ENCODE measurements around the gene PLA2G7. TPM values are rescaled to one million over a fixed set of nuclear protein-coding genes. Genes with fewer than 3 reads are reported as not detected.

The PLA2G7 gene
- total and polyA plus RNA-seq, 2 of the 4 experiments (the other 2 are of a cell fraction), result not detected

DNA sequence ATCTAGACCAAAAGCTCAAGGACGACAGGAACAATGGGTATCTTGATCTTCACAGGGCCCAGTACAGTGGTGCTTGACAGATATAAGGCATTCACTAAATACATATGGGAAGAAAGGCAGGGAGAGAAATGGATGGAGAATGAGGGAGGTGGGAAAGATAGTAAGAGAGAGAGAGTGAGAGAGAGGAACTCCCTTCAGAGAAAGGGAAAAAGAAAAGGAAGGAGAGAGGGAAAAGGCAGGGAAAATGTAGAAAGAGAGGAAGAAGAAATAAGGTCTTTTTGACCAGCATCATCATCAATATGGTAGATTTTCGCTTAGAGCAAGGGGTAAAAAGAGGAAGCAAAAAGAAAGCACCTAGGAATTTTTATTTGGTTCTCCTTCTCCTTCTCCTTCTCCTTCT lies 10.8 kb upstream of the PLA2G7 start:
- Histone ChIP-seq H3K14ac (replicated peaks; ENCODE audit: low read depth, low read length) (no peak overlapping the region), H2BK20ac (ENCODE audit: low read depth, low read length) (no peak overlapping the region), H3K18ac (ENCODE audit: low read depth, low read length) (no peak overlapping the region), H3K27ac (ENCODE audit: insufficient read depth, low read length) (no peak overlapping the region), H3K9ac (ENCODE audit: low read depth, low read length) (no peak overlapping the region), H3K36me3 (ENCODE audit: control insufficient read depth, insufficient read depth, low read length) (no peaks in the 10 kb centered on the region), H2BK120ac (ENCODE audit: low read depth, low read length) (no peak overlapping the region), H3K9me3 (ENCODE audit: control insufficient read depth, insufficient read depth, low read length) (no peaks in the 10 kb centered on the region), H3K4me2 (ENCODE audit: low read depth, low read length) (no peak overlapping the region), H4K5ac (ENCODE audit: low read depth, low read length) (no peak overlapping the region), H3K27me3 (ENCODE audit: control insufficient read depth, insufficient read depth, low read length) (no peaks in the 10 kb centered on the region), H3K4ac (ENCODE audit: low read depth, low read length) (no peak overlapping the region), H4K8ac (ENCODE audit: low read depth in 2 of 2, low read length in 2 of 2) (no peak overlapping the region), H2AFZ (replicated peaks; ENCODE audit: low read length, poor library complexity) (no peak overlapping the region), H3K4me3 (ENCODE audit: insufficient read depth, low read depth, low read length) (no peak overlapping the region), H4K20me1 (ENCODE audit: insufficient read depth, low read length) (no peaks in the 10 kb centered on the region), H2AK5ac (ENCODE audit: low read depth, low read length) (no peak overlapping the region), H3K4me1 (ENCODE audit: control insufficient read depth, insufficient read depth, low read length) (no peaks in the 10 kb centered on the region), H4K91ac (ENCODE audit: insufficient read depth, low read depth, low read length) (no peak overlapping the region), H3K9me1 (ENCODE audit: insufficient read depth, low read length) (no peaks in the 10 kb centered on the region), H2AK9ac (replicated peaks; ENCODE audit: low read depth, low read length, poor library complexity) (no peak overlapping the region), H2BK5ac (ENCODE audit: low read depth, low read length, poor library complexity, severe bottlenecking) (no peak overlapping the region), H2BK15ac (ENCODE audit: low read depth, low read length) (no peak overlapping the region), H3K79me1 (ENCODE audit: low read depth in 1 of 2, low read length in 2 of 2) (no peaks in the 10 kb centered on the region), H3K56ac (ENCODE audit: extremely low read depth, insufficient read depth, low read length) (no peak overlapping the region), H3K23ac (ENCODE audit: low read depth, low read length) (no peak overlapping the region)
- CTCF ChIA-PET, result no interaction called here
- no CpG with 5 or more reads among the region's 2 CpGs for WGBS, 2 experiments (ENCODE audit: extremely low coverage in 2 of 2, insufficient read length in 1 of 2)
- dilution Hi-C loops (cut with HindIII; ENCODE audit: low sequenced_read_pairs, unreplicated experiment), result no loop called here
- in situ Hi-C loops (cut with MboI; ENCODE audit: low sequenced_read_pairs), result no loop called here
- intact Hi-C loops (cut with micrococcal nuclease), result no loop called here
- TF ChIP-seq CEBPB (IDR thresholded peaks at IDR 0.05; ENCODE audit: low read depth, low read length) (no peak), MAZ (IDR thresholded peaks at IDR 0.05; ENCODE audit: borderline replicate concordance, low read depth, low read length) (no peak), SMC3 (IDR thresholded peaks at IDR 0.05; ENCODE audit: low read depth, low read length) (no peak), CHD1 (IDR thresholded peaks at IDR 0.05; ENCODE audit: low read depth, low read length) (no peak), MAFK (IDR thresholded peaks at IDR 0.05; ENCODE audit: low read depth, low read length) (no peak), RCOR1 (IDR thresholded peaks at IDR 0.05; ENCODE audit: insufficient replicate concordance, low read length) (no peak), POLR2A (IDR thresholded peaks at IDR 0.05; ENCODE audit: low read depth, low read length) (no peak), NFE2L2 (IDR thresholded peaks at IDR 0.05; ENCODE audit: low read depth, low read length) (no peak)
- TF ChIP-seq, protein P1, sequence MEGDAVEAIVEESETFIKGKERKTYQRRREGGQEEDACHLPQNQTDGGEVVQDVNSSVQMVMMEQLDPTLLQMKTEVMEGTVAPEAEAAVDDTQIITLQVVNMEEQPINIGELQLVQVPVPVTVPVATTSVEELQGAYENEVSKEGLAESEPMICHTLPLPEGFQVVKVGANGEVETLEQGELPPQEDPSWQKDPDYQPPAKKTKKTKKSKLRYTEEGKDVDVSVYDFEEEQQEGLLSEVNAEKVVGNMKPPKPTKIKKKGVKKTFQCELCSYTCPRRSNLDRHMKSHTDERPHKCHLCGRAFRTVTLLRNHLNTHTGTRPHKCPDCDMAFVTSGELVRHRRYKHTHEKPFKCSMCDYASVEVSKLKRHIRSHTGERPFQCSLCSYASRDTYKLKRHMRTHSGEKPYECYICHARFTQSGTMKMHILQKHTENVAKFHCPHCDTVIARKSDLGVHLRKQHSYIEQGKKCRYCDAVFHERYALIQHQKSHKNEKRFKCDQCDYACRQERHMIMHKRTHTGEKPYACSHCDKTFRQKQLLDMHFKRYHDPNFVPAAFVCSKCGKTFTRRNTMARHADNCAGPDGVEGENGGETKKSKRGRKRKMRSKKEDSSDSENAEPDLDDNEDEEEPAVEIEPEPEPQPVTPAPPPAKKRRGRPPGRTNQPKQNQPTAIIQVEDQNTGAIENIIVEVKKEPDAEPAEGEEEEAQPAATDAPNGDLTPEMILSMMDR (conservative IDR thresholded peaks at IDR 0.05; ENCODE audit: low read depth, low read length), result no peak
- ATAC-seq (ENCODE audit: low read depth), result no peak
- no TSS peak for BruUV-seq (replicated peaks)
- POLR2A ChIA-PET (ENCODE audit: unreplicated experiment), result interaction anchor here (0.6 kb wide), 1 partner anchor 37 kb away, joined by 5 read pairs; no protein-coding TSS in a partner anchor
- DNase-seq, result no peak

Measured in IMR-90 (cell line).